Common myeloid progenitor, CD34-positive (primary cell): ENCODE data around the gene ARHGAP4.

ENCODE experiments used
- CTCF ChIA-PET: fragments of 350-600 bp; sonication (Branson Sonifier 250); formaldehyde crosslinking; loops from one replicate; lab custom pipeline; 2021; ENCODE audit warnings: antibody characterized with exemption; lab: Charles Lee
- POLR2A ChIA-PET: fragments of 350-600 bp; sonication (Branson Sonifier 250); formaldehyde crosslinking; loops from one replicate; lab custom pipeline; 2021; ENCODE audit warnings: antibody characterized with exemption; lab: Charles Lee
- DNase-seq, 3 donors: peaks; one replicate each; pipeline versions ENCODE4 v3.0.0 to v3.0.0-alpha.2; 2013
- H3K27ac ChIP-seq, 2 experiments: 1 replicate in 1 of 2; 2 replicates in 1 of 2; pipeline ENCODE4 v1.7.0; 2013; ENCODE audit warnings: inconsistent platforms in 2 of 2, low read length in 2 of 2, mild to moderate bottlenecking in 2 of 2, low read depth in 1 of 2, moderate library complexity in 1 of 2; ENCODE audit not compliant: severe bottlenecking in 2 of 2, insufficient read depth in 1 of 2, poor library complexity in 1 of 2
- H3K27me3 ChIP-seq, 5 experiments: replicated peaks in 2 of 5; 1 replicate in 3 of 5; 2 replicates in 2 of 5; pipeline versions ENCODE4 v1.6.1 to v1.7.0; 2013; ENCODE audit warnings: low read length in 4 of 5, mild to moderate bottlenecking in 2 of 5, moderate library complexity in 2 of 5, inconsistent platforms in 1 of 5; ENCODE audit not compliant: insufficient read depth in 5 of 5, control insufficient read depth in 4 of 5
- H3K36me3 ChIP-seq, 4 experiments: 1 replicate in 2 of 4; 2 replicates in 2 of 4; pipeline versions ENCODE4 v1.6.1 to v1.7.0; 2013; ENCODE audit warnings: low read length in 3 of 4, control low read depth in 1 of 4, mild to moderate bottlenecking in 1 of 4; ENCODE audit not compliant: control insufficient read depth in 4 of 4, insufficient read depth in 4 of 4
- H3K4me1 ChIP-seq, 4 experiments: 1 replicate in 3 of 4; 2 replicates in 1 of 4; pipeline versions ENCODE4 v1.6.1 to v1.7.1; 2013; ENCODE audit warnings: low read length in 3 of 4, mild to moderate bottlenecking in 3 of 4, control low read depth in 1 of 4, inconsistent platforms in 1 of 4, moderate library complexity in 1 of 4; ENCODE audit not compliant: control insufficient read depth in 4 of 4, insufficient read depth in 4 of 4; ENCODE audit errors: control extremely low read depth in 1 of 4
- H3K4me3 ChIP-seq, 7 experiments: 1 replicate in 4 of 7; 2 replicates in 3 of 7; pipeline versions ENCODE4 v1.5.1 to v1.7.0; 2013; ENCODE audit warnings: mild to moderate bottlenecking in 7 of 7, low read length in 6 of 7, moderate library complexity in 6 of 7, inconsistent platforms in 2 of 7, low read depth in 2 of 7, control low read depth in 1 of 7; ENCODE audit not compliant: insufficient read depth in 4 of 7, control insufficient read depth in 1 of 7; ENCODE audit errors: extremely low read depth in 1 of 7
- H3K9me3 ChIP-seq, 5 experiments: 1 replicate in 4 of 5; 2 replicates in 1 of 5; pipeline versions ENCODE4 v1.6.1 to v1.7.1; 2013; ENCODE audit warnings: low read length in 4 of 5, mild to moderate bottlenecking in 2 of 5, inconsistent platforms in 1 of 5, low read depth in 1 of 5, moderate library complexity in 1 of 5; ENCODE audit not compliant: control insufficient read depth in 4 of 5, insufficient read depth in 2 of 5; ENCODE audit errors: control extremely low read depth in 1 of 5
- WGBS: methylation state at CpG from one replicate; pipeline ENCODE4 v1.1.5; 2013; ENCODE audit not compliant: insufficient coverage; 5-methylcytosine and 5-hydroxymethylcytosine counted together

The ARHGAP4 gene

GRCh38 chrX:153861733-153862310 is 64.2 kb downstream of the ARHGAP4 start:
- Histone ChIP-seq H3K27ac (no peak overlapping the region), H3K9me3 (no peaks in the 10 kb centered on the region), H3K27me3 (peaks cover 0 to 64% (median 4%) of the 10 kb centered on the region in 5 experiments), H3K4me1 (no peaks in the 10 kb centered on the region), H3K36me3 (no peaks in the 10 kb centered on the region), H3K4me3 (no peak overlapping the region)
- WGBS = 86% methylated on average over 16 of the region's 21 CpGs
- POLR2A ChIA-PET = interaction anchor here (0.7 kb wide), 1 partner anchor 14 kb away, joined by 3 read pairs; no protein-coding TSS in a partner anchor
- CTCF ChIA-PET = no interaction called here
- DNase-seq = no peak

DNA sequence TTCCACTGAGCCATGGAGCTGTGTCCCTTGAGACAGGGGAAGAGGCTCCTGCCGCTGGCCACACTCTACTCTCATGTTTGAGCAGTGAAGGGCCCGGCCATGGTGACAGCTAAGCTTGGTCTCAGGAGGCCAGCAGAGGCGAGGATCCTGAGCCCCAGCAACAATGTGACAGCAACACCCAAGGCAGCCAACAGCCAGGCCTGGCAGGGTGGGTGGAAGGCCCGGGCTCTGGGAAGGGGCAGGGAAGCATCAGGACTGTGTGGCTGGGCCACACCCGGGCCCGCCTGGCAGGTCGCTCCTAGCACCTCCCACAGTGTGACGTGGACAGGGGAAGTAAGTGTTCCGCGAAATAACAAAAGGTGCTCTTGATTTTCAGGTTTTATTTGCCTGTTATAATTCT is 64.9 kb downstream of the ARHGAP4 start:
- no peaks in the 10 kb centered on the region for H3K36me3 ChIP-seq
- no peak for DNase-seq
- H3K4me3 ChIP-seq = no peak overlapping the region
- no peaks in the 10 kb centered on the region for H3K4me1 ChIP-seq
- no peak overlapping the region for H3K27ac ChIP-seq
- H3K27me3 ChIP-seq = peaks cover 0 to 60% (median 5%) of the 10 kb centered on the region in 5 experiments
- H3K9me3 ChIP-seq = no peaks in the 10 kb centered on the region
- 90% methylated on average over 5 of the region's 10 CpGs for WGBS
- ChIA-PET CTCF (no interaction called here), POLR2A (interaction anchor here (0.7 kb wide), 1 partner anchor 13 kb away, joined by 3 read pairs; no protein-coding TSS in a partner anchor)
